ENCODE data around the gene MAPK1. TPM values are rescaled to one million over a fixed set of nuclear protein-coding genes. Genes with fewer than 3 reads are reported as not detected.
"Not testable (repeated sequence)": the region's sequence is repeated elsewhere in the genome, so short reads cannot be mapped to it uniquely, and the experiment has no call there.

MAPK1 gene
- total RNA-seq, 4 donors from 2014 or later = 36.0 to 57.6 (median 45.0) TPM

DNA sequence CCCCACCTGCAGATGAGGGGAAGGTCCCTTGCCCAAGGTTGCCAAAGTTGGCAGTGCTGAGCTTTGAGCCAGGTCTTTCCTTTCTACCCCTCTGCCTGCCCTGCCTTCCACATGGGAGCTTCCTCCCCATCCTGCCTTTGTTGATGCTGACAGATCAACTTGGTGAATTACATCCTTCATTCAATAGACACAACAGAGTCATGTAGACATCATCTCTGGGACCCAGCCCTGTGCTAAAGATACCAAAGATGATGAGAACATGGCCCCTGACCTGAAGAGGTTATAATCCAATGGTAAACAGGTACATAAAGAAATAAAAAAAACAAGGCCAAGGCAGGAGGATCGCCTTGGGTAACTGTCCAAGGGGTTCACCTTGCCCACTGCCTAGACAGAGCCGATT, 42.4 kb upstream of the MAPK1 start:
- Histone ChIP-seq H3K9me3 (no peaks in the 10 kb centered on the region), H3K4me1 (no peaks in the 10 kb centered on the region), H3K27ac (no peak overlapping the region), H3K27me3 (no peaks in the 10 kb centered on the region), H3K4me3 (no peak overlapping the region), H3K36me3 (no peaks in the 10 kb centered on the region)
- 94 to 100% methylated on average over 2 of the region's 2 CpGs for WGBS, 2 donors
- intact Hi-C loops (cut with DNase I) = no loop called here
- DNase-seq = no peak
- TF ChIP-seq, protein P1, sequence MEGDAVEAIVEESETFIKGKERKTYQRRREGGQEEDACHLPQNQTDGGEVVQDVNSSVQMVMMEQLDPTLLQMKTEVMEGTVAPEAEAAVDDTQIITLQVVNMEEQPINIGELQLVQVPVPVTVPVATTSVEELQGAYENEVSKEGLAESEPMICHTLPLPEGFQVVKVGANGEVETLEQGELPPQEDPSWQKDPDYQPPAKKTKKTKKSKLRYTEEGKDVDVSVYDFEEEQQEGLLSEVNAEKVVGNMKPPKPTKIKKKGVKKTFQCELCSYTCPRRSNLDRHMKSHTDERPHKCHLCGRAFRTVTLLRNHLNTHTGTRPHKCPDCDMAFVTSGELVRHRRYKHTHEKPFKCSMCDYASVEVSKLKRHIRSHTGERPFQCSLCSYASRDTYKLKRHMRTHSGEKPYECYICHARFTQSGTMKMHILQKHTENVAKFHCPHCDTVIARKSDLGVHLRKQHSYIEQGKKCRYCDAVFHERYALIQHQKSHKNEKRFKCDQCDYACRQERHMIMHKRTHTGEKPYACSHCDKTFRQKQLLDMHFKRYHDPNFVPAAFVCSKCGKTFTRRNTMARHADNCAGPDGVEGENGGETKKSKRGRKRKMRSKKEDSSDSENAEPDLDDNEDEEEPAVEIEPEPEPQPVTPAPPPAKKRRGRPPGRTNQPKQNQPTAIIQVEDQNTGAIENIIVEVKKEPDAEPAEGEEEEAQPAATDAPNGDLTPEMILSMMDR (IDR thresholded peaks at IDR 0.05) = no peak
- no peak for TF ChIP-seq POLR2A (IDR thresholded peaks at IDR 0.05)

DNA sequence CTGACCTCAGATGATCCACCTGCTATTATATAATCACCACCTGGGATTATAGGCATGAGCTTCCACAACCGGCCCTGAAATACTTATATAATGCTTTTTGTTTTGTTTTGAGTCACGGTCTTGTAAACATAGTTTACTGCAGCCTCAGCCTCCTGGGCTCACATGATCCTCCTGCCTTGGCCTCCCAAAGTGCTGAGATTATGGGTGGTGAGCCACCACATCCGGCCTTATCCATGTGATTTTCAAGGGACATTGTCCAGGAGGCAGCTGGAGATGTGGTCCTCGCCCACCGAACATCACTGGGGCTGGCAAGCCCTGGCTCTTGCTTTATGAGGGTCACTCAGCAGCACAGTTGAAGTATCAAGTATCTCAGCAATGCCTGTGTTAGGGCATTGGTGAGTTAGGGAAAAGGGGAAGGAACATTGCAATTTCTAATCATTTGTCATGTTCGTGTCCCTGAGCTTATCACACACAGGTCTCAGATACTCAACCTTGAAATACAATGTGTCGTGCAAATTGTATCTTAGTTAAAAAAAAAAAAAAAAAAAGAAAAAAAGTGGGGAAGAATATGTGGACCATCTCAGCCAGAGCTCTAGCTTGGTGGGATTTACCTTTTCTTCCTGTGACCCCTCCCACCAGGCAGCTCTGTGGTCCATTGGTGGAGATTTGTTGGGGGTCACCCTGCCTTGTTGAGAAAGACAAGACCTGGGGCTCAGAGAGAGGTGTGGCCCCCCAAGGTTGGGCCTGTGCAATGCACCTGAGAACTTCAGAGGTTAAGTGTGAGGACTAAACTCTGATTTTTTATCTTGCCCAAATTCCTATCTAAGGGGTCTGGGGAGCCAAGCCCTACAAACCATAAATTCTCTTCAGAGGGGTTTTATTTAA, 40.4 kb upstream of the MAPK1 start:
- intact Hi-C loops (cut with DNase I) = no loop called here
- H3K9me3 ChIP-seq = no peaks in the 10 kb centered on the region
- H3K27ac ChIP-seq = no peak overlapping the region
- no peaks in the 10 kb centered on the region for H3K4me1 ChIP-seq
- H3K36me3 ChIP-seq = peaks cover 0 to 7% (median 0%) of the 10 kb centered on the region in 3 donors
- H3K4me3 ChIP-seq = no peak overlapping the region
- DNase-seq = no peak
- H3K27me3 ChIP-seq = no peaks in the 10 kb centered on the region
- 86 to 90% methylated on average over 7 of the region's 7 CpGs for WGBS, 2 donors
- TF ChIP-seq, protein P1 (IDR thresholded peaks at IDR 0.05) = no peak
- TF ChIP-seq POLR2A (IDR thresholded peaks at IDR 0.05) = no peak

DNA sequence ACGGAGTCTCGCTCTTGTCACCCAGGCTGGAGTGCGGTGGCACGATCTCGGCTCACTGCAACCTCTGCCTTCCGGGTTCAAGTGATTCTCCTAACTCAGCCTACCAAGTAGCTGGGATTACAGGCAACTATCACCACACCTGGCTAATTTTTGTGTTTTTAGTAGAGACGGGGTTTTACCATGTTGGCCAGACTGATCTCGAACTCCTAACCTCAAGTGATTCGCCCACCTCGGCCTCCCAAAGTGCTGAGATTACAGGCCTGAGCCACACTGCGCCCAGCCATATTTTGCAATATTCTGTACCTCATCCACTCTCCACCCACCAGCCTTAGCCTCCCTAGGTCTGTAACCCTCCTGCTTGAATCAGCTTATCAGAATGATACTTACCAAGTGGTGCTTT, 37.8 kb upstream of the MAPK1 start:
- H3K27me3 ChIP-seq; H3K9me3 ChIP-seq; intact Hi-C loops (cut with DNase I); DNase-seq; H3K27ac ChIP-seq; H3K4me1 ChIP-seq; H3K4me3 ChIP-seq; H3K36me3 ChIP-seq: not testable (repeated sequence)
- 82 to 97% methylated on average over 7 to 11 of the region's 11 CpGs for WGBS, 2 donors

DNA sequence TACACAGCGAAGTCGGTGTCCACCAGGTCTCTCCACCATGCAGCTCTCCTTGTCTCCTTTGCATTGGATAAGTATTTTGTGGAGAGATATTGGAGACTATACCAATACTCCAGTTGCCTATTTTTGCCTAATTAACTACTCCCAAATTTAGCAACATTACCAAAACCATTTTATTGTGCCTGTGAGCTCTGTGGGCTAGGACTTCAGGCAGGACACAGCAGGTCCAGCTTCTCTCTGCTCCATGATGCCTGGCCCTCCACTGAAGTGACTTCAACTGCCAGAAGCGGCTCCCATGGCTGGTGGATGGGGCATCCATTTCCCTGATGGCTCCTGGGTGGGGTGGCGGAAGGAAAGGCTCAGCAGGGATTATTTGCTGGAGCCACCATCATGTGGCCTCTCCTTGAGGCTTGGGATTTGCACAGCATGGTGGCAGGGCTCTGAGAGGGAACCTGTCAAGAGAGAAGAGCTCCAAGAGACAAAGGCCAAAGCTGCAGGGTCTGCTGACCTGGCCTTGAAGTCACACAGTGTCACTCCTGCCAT, 36.9 kb upstream of the MAPK1 start:
- no peak overlapping the region for H3K27ac ChIP-seq
- no peaks in the 10 kb centered on the region for H3K4me1 ChIP-seq
- peaks cover 0 to 7% (median 0%) of the 10 kb centered on the region in 3 donors for H3K36me3 ChIP-seq
- intact Hi-C loops (cut with DNase I) = no loop called here
- no peak for TF ChIP-seq POLR2A (IDR thresholded peaks at IDR 0.05)
- TF ChIP-seq, protein P1 (IDR thresholded peaks at IDR 0.05) = no peak
- DNase-seq = no peak
- H3K27me3 ChIP-seq = no peaks in the 10 kb centered on the region
- WGBS, 2 donors = 96 to 100% methylated on average over 2 to 4 of the region's 4 CpGs
- no peak overlapping the region for H3K4me3 ChIP-seq
- H3K9me3 ChIP-seq = no peaks in the 10 kb centered on the region

DNA sequence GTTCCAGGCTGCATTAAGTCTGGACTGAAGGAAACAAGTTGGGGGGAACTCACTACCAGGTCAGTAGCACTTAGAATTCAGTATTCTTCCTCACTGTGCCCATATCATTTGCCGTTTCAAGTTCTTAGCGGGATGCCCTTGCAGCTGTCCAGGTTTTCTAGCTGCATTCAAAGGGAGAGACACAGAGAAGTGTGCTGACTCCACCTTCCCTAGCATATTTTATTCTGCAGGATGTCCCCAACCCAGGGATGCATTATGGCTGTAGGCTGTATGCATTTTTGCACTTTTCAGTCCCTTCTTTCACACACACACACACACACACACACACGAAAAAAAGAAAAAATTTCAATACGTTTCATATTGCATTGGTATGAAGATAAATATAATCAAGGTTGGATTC, 35.8 kb upstream of the MAPK1 start:
- TF ChIP-seq, protein P1 (IDR thresholded peaks at IDR 0.05) = no peak
- no peak for TF ChIP-seq POLR2A (IDR thresholded peaks at IDR 0.05)
- WGBS, 2 donors = 83 to 96% methylated on average over 4 of the region's 4 CpGs
- no peaks in the 10 kb centered on the region for H3K27me3 ChIP-seq

More for the DNA sequence above, 35.8 kb upstream of the MAPK1 start:
- H3K4me1 ChIP-seq = no peaks in the 10 kb centered on the region
- DNase-seq = no peak
- intact Hi-C loops (cut with DNase I) = no loop called here
- H3K9me3 ChIP-seq = no peaks in the 10 kb centered on the region
- H3K36me3 ChIP-seq = peaks cover 0 to 7% (median 0%) of the 10 kb centered on the region in 3 donors
- H3K4me3 ChIP-seq = no peak overlapping the region
- H3K27ac ChIP-seq = no peak overlapping the region

Data from esophagus squamous epithelium (tissue), 5 donors.